DMS153 treated with DMSO at 0.1 percent for 48 hours (cell line): Measurements from ENCODE around the gene RSBN1.
"Not testable (repeated sequence)": the region's sequence is repeated elsewhere in the genome, so short reads cannot be mapped to it uniquely, and the experiment has no call there.

Experiments
- DNase-seq: peaks from one replicate; lab custom pipeline; 2025; ENCODE audit not compliant: unreplicated experiment; lab: John Stamatoyannopoulos, UW

Gene RSBN1

GRCh38 chr1:113811888-113812660 lies at the start of gene RSBN1:
Gene RSBN1 (minus strand): TSS chr1:113812476. CDS start chr1:113812412, 64 bp downstream.
- DNase-seq: peak; percentile 98

- no peak for DNase-seq
Measured at GRCh38 chr1:113861641-113862040, 49.4 kb upstream of the RSBN1 start.

GRCh38 chr1:113860891-113861290 lies 48.6 kb upstream of the RSBN1 start:
- DNase-seq: no peak

DNA sequence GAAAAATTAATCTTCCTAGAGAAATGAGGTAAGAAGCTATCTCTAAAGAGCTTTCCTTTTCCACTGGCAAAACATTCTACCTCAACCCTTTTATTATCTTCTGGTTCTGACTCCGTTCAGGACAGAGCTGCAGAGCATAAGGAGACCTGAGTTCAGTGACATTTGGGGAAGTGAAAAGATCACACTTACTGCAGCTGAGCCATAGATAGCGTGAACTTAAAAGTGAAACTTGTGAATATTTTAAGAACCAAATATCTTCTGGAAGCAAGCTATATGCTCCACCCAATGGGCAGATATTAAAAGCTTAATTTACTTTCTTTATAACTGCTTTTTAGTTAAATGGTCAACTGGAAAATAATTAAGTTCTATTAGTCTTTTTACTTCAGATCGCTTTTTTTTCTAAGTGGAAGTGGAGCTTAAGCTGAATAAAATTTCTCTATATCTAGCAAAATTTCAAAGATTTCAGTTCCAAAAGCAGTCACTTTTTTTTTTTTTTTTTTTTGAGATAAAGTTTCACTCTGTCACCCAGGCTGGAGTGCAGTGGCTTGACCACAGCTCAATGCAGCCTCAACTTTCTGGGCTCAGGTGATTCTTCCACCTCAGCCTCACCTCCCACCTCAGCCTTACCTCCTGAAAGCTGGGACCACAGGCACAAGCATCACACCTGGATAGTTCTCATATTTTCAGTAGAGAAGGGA lies 47.4 kb upstream of the RSBN1 start:
- no peak for DNase-seq

DNA sequence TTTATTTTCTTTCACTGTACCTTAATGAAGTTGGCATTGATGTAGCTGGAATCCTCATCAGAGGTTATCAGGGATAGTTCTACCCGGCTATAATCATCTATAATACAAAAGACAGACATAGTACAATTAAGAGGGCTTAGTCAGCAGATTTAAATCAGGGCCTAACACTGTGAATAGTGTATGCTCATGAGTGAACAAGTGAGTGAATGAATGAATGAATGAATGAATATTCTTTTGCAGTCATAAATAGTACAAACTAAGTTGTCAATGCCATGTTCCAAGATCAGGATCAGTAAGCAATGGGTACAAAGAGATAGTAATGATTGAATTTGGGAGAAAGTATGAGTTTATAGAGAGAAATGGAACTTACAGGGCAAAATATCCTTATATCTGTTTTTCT lies 46.7 kb upstream of the RSBN1 start:
- no peak for DNase-seq

DNA sequence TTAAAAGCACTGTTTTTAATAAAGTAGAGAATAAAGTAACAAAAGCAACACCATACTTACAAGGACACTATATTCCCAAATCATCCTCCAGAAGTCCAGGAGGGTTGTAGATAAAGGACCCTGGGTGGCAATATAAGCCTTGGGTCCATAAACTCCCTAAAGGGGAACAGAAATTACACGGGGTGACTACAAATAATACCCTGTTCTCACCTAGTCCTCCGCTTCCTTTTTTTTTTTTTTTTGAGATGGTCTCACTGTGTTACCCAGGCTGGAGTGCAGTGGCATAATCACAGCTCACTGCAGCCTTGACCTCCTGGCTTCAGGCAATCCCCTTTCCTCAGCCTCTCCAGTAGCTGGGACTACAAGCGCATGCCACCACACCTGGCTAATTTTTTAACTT lies 46.1 kb upstream of the RSBN1 start:
- no peak for DNase-seq

GRCh38 chr1:113857776-113858175 lies 45.5 kb upstream of the RSBN1 start:
- no peak for DNase-seq

DNA sequence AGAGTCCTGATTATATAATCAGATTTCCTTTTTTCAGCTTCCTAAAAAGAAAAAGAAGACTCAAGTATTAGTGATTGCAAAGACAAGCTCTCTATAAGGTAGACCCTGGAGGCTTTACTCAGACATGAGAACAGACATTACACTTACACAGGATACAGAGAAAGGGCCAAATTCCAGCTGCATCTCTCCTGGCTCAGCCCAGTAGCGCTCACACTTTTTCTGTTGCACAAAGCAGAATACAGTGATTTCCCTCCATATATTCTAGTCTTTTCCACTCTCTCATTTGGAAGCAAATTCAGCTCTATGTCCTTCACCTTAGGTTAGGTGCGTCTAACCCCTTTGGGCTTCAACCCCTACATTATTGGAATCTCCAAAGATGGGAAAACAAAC lies 44.1 kb upstream of the RSBN1 start:
- no peak for DNase-seq

GRCh38 chr1:113855630-113856400 lies 43.5 kb upstream of the RSBN1 start:
- no peak for DNase-seq

DNA sequence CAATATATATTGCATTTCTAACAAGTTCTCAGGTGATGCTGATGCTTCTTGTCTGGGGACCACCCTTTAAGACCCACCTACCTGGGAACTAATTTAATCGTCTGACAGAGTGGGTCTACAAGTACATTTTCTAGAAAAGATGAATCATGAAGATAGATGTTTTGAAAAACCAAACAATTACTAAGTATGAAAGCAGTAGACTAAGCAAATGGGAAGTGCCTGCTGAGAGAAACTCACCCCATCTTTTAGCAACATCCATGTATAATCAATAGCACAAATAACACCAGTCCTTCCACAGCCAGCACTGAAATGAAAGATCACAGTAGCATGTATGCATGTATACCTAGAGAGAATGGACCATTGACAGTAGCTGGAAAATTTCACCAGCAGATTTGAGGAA lies 42.0 kb upstream of the RSBN1 start:
- DNase-seq: no peak

GRCh38 chr1:113852694-113853093 lies 40.4 kb upstream of the RSBN1 start:
- not testable (repeated sequence) for DNase-seq

- no peak for DNase-seq
Measured at GRCh38 chr1:113850127-113850796, 38.0 kb upstream of the RSBN1 start.

- no peak for DNase-seq
Measured at GRCh38 chr1:113849072-113849471, 36.8 kb upstream of the RSBN1 start.

- no peak for DNase-seq
Measured at GRCh38 chr1:113846391-113847035, 34.2 kb upstream of the RSBN1 start.

DNA sequence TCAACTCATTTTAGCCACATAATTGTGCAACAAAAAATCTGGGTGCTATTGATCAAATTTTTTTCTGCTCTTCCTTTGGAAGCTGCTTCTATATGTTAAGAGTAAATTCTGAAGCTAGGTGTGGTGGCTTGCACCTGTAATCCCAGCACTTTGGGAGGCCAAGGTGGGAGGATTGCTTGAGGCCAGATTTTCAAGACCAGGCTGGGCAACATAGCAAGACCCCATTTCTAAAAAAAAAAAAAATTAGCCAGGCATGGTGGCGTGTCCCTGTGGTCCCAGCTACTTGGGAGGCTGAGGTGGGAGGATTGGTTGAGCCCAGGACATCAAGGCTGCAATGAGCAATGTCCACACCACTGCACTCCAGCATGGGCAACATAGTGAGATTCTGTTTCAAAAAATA lies 24.3 kb upstream of the RSBN1 start:
- no peak for DNase-seq

DNA sequence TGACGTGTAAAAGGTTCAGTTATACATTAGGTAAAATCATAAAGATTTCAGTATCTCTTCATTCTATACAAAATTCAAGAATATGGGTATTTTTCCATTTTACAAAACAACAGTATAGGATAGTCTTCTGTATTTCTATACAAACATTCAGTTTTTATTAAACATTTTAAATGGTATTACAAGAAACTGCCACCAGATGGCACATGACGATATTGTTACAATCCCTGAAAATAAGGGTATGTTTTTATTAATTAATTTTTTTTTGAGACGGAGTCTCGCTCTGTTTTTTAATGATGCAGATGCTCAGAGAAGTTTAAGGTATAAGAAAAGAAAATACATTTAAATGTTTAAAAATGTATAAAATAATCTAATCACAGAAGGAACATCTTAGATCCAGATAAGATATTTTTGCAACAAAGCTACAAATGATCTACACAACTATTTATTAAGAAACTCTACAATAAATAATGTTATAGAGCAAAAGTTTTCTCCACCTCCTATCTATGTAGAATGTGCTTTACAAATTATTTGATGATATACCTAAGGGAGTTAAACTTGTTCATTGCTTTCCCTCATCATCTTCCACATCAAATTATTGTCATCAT lies 23.5 kb upstream of the RSBN1 start:
- peak; percentile 9 for DNase-seq

DNA sequence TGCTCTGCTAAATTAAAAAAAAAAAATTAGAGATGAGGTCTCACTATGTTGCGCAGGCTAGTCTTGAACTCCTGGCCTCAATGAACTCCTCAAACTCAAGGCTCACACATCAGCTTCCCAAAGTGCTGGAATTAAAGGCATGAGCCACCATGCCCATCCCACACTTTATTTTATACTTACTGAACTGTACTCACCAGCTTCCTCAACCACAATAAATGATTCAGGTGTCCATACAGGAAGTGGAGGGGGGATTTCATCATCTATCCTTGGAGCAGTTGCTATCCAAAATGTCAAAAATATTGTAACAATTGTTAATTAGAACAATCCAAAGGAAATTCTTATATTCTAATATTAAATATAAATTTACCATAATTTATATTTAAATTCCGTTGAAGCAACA lies 22.4 kb upstream of the RSBN1 start:
- no peak for DNase-seq

DNA sequence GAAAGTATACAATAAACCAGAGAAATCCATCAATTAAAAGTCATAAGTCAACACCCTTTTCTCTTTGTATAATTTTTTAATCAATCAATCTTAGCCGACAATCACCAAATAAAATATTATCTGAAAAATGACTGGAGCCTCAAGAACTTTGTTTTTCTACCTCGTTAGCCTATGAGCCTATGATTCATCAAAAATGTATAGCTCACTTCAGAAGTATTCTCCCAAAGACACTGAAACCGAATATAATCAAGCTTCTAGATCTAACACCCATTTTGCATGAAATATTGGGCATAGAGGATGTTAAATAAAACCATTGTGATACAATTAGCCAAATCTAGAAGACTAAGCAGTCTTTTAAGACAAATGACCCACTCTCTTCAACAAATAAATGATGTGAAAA lies 17.8 kb upstream of the RSBN1 start:
- no peak for DNase-seq

GRCh38 chr1:113821916-113822315 lies 9.6 kb upstream of the RSBN1 start:
- DNase-seq: no peak

DNA sequence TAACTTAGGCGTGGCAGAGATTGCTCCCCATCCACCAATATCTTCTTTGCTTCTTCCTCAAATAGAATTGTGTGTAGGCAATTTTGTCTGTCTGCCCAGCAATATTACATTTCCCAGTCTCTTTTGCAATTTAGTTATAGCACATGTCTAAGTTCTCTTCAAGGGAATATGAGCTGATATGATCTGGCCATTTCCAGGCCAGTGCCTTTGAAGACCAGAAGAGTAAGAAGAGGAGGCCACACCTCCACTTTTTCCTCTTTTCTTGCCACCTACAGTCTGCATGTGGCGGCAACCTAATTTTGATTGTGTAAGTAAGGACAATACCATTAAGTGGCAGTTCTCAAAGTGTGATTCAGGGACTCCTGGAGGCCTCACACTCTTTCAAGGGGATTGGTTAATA lies 6.3 kb upstream of the RSBN1 start:
- no peak for DNase-seq
